ENCODE results near the gene PLCD4. TPM values are rescaled to one million over a fixed set of nuclear protein-coding genes. Genes with fewer than 3 reads are reported as not detected.

PLCD4 gene
- total and polyA plus RNA-seq, 4 donors: 0.05 to 0.51 (median 0.12) TPM

GRCh38 chr2:218605432-218605831 is 2.3 kb upstream of the PLCD4 start (continued):
- TF ChIP-seq CTCF (IDR thresholded peaks at IDR 0.05; ENCODE audit: low read depth, low read length, missing input control): no peak

GRCh38 chr2:218615868-218616315 is 8.2 kb downstream of the PLCD4 start:
- Histone ChIP-seq H3K27ac (ENCODE audit: low read depth in 1 of 2, low read length in 2 of 2) (no peak overlapping the region), H3K9ac (ENCODE audit: low read depth in 1 of 2, low read length in 2 of 2) (no peak overlapping the region), H3K9me3 (ENCODE audit: control insufficient read depth in 4 of 4, low read length in 3 of 4) (no peaks in the 10 kb centered on the region), H3K36me3 (ENCODE audit: control insufficient read depth in 4 of 4, insufficient read depth in 3 of 4, low read depth in 1 of 4, low read length in 3 of 4) (no peaks in the 10 kb centered on the region), H3K4me1 (ENCODE audit: control insufficient read depth in 4 of 4, insufficient read depth in 4 of 4, low read length in 3 of 4) (peaks cover 0 to 15% (median 11%) of the 10 kb centered on the region in 4 donors), H3K4me3 (ENCODE audit: low read depth in 1 of 3, low read length in 3 of 3) (no peak overlapping the region), H3K27me3 (ENCODE audit: control insufficient read depth in 4 of 4, insufficient read depth in 4 of 4, low read length in 3 of 4) (no peaks in the 10 kb centered on the region)
- DNase-seq (ENCODE audit: low spot score): no peak
- peak; percentile 64 for TF ChIP-seq HNF4G (IDR thresholded peaks at IDR 0.05)
- peak; percentile 83 to 85 for TF ChIP-seq HNF4A (conservative IDR thresholded peaks at IDR 0.05)
- TF ChIP-seq FOXA2 (IDR thresholded peaks at IDR 0.05): no peak
- no peak for TF ChIP-seq FOXA1 (IDR thresholded peaks at IDR 0.05)
- no peak for TF ChIP-seq MAX (IDR thresholded peaks at IDR 0.05)
- no peak for TF ChIP-seq TAF1 (conservative IDR thresholded peaks at IDR 0.05)
- no peak for TF ChIP-seq YY1 (IDR thresholded peaks at IDR 0.05)
- no peak for TF ChIP-seq JUND (IDR thresholded peaks at IDR 0.05)
- peak; percentile 60 for TF ChIP-seq REST (IDR thresholded peaks at IDR 0.05)
- no peak for TF ChIP-seq NR2F2 (IDR thresholded peaks at IDR 0.05)
- no peak for TF ChIP-seq CTCF (IDR thresholded peaks at IDR 0.05; ENCODE audit: low read depth, low read length, missing input control)
- no peak for TF ChIP-seq EGR1 (IDR thresholded peaks at IDR 0.05; ENCODE audit: low read depth in 2 of 2)
- peak in 1 of 2 donors; percentile 12 for TF ChIP-seq GABPA (IDR thresholded peaks at IDR 0.05 in 1 of 2, conservative IDR thresholded peaks at IDR 0.05 in 1 of 2)
- TF ChIP-seq RXRA (IDR thresholded peaks at IDR 0.05): peak; percentile 44 to 46
- peak; percentile 95 for TF ChIP-seq SP1 (IDR thresholded peaks at IDR 0.05)
- TF ChIP-seq ATF3 (IDR thresholded peaks at IDR 0.05): no peak
- TF ChIP-seq ZBTB33 (IDR thresholded peaks at IDR 0.05): no peak
- TF ChIP-seq RAD21 (IDR thresholded peaks at IDR 0.05): peak in 1 of 2 donors; percentile 35
- WGBS: 48% methylated on average over 6 of the region's 6 CpGs

Measured in liver (tissue), 9 donors.